ENCODE measurements around the gene SPEF1.
"Not testable (repeated sequence)": the region's sequence is repeated elsewhere in the genome, so short reads cannot be mapped to it uniquely, and the experiment has no call there.

Gene SPEF1

GRCh38 chr20:3808544-3808943 lies 27.3 kb upstream of the SPEF1 start:
- no peak for DNase-seq (ENCODE audit: low spot score)

- no peak for DNase-seq (ENCODE audit: low spot score)
Observed at GRCh38 chr20:3804781-3805180, 23.5 kb upstream of the SPEF1 start.

GRCh38 chr20:3804254-3804751 lies 23.1 kb upstream of the SPEF1 start:
- DNase-seq (ENCODE audit: low spot score), result no peak

GRCh38 chr20:3803854-3804253 lies 22.6 kb upstream of the SPEF1 start:
- no peak for DNase-seq (ENCODE audit: low spot score)

GRCh38 chr20:3803289-3803688 lies 22.0 kb upstream of the SPEF1 start:
- no peak for DNase-seq (ENCODE audit: low spot score)

GRCh38 chr20:3802524-3803239 lies 21.4 kb upstream of the SPEF1 start:
- DNase-seq (ENCODE audit: low spot score), result no peak

GRCh38 chr20:3801846-3802245 lies 20.6 kb upstream of the SPEF1 start:
- DNase-seq (ENCODE audit: low spot score), result no peak

- DNase-seq (ENCODE audit: low spot score), result no peak
Observed at GRCh38 chr20:3801299-3801698, 20.1 kb upstream of the SPEF1 start.

- DNase-seq (ENCODE audit: low spot score), result no peak
Observed at GRCh38 chr20:3800878-3801260, 19.6 kb upstream of the SPEF1 start.

- no peak for DNase-seq (ENCODE audit: low spot score)
Observed at GRCh38 chr20:3800256-3800877, 19.1 kb upstream of the SPEF1 start.

- DNase-seq (ENCODE audit: low spot score), result no peak
Observed at GRCh38 chr20:3798908-3799248, 17.6 kb upstream of the SPEF1 start.

- DNase-seq (ENCODE audit: low spot score), result no peak
Observed at GRCh38 chr20:3798373-3798768, 17.1 kb upstream of the SPEF1 start.

- no peak for DNase-seq (ENCODE audit: low spot score)
Observed at GRCh38 chr20:3797592-3798372, 16.5 kb upstream of the SPEF1 start.

GRCh38 chr20:3797226-3797545 lies 15.9 kb upstream of the SPEF1 start:
- DNase-seq (ENCODE audit: low spot score), result no peak

GRCh38 chr20:3796477-3797225 lies 15.4 kb upstream of the SPEF1 start:
- DNase-seq (ENCODE audit: low spot score), result no peak

- peak; percentile 95 for DNase-seq (ENCODE audit: low spot score)
Observed at GRCh38 chr20:3795511-3796468, 14.5 kb upstream of the SPEF1 start, which contains the start of gene CDC25B. CDC25B (plus strand) TSS chr20:3796310; CDS start chr20:3796532, 222 bp downstream.

- DNase-seq (ENCODE audit: low spot score), result no peak
Observed at GRCh38 chr20:3794701-3795420, 13.6 kb upstream of the SPEF1 start.

GRCh38 chr20:3794168-3794567 lies 12.9 kb upstream of the SPEF1 start:
- DNase-seq (ENCODE audit: low spot score), result not testable (repeated sequence)

GRCh38 chr20:3789201-3789600 lies 8.0 kb upstream of the SPEF1 start:
- DNase-seq (ENCODE audit: low spot score), result not testable (repeated sequence)

GRCh38 chr20:3788685-3789155 lies 7.5 kb upstream of the SPEF1 start:
- DNase-seq (ENCODE audit: low spot score), result no peak
